Aorta (tissue), 5 donors: ENCODE data around the gene OPN3. TPM values are rescaled to one million over a fixed set of nuclear protein-coding genes. Genes with fewer than 3 reads are reported as not detected.

ENCODE experiments used
- ATAC-seq: fragments of 200-7000 bp; cut with Tn5 transposase; one replicate; pipeline ENCODE4 v1.9.1; 2022; ENCODE audit warnings: moderate library complexity; ENCODE audit not compliant: low FRiP score
- DNase-seq, 2 donors: peaks; one replicate each; pipeline ENCODE4 v3.0.0-alpha.2; 2020
- H3K27ac ChIP-seq, 2 donors: one replicate each; pipeline ENCODE4 v1.5.1; 2013; ENCODE audit warnings: low read length in 2 of 2, mild to moderate bottlenecking in 2 of 2, moderate library complexity in 2 of 2, control low read depth in 1 of 2, inconsistent platforms in 1 of 2, low read depth in 1 of 2
- H3K27me3 ChIP-seq, 2 donors: one replicate each; pipeline ENCODE4 v1.6.1; 2013; ENCODE audit warnings: control low read depth in 1 of 2, low read length in 1 of 2, mild to moderate bottlenecking in 1 of 2, moderate library complexity in 1 of 2; ENCODE audit not compliant: insufficient read depth in 2 of 2, control insufficient read depth in 1 of 2
- H3K36me3 ChIP-seq, 2 donors: one replicate each; pipeline ENCODE4 v1.6.1; 2013; ENCODE audit warnings: control low read depth in 1 of 2, low read length in 1 of 2, mild to moderate bottlenecking in 1 of 2; ENCODE audit not compliant: insufficient read depth in 2 of 2, control insufficient read depth in 1 of 2
- H3K4me1 ChIP-seq, 2 donors: one replicate each; pipeline ENCODE4 v1.6.1; 2013; ENCODE audit warnings: low read length in 2 of 2, control low read depth in 1 of 2, mild to moderate bottlenecking in 1 of 2, moderate library complexity in 1 of 2; ENCODE audit not compliant: insufficient read depth in 2 of 2, control insufficient read depth in 1 of 2
- H3K4me3 ChIP-seq, 2 donors: one replicate each; pipeline ENCODE4 v1.5.1; 2013; ENCODE audit warnings: low read length in 2 of 2, control low read depth in 1 of 2, mild to moderate bottlenecking in 1 of 2
- H3K9me3 ChIP-seq: one replicate; pipeline ENCODE4 v1.6.1; 2013; ENCODE audit warnings: mild to moderate bottlenecking, low read length; ENCODE audit not compliant: control insufficient read depth
- WGBS, 2 donors: extraction: QIAGEN DNeasy Blood & Tissue Kit; methylation state at CpG; one replicate each; pipeline ENCODE4 v1.1.7; 2013; 5-methylcytosine and 5-hydroxymethylcytosine counted together
- intact Hi-C, 2 donors: fragments of 100-400 bp; cut with DNase I; formaldehyde crosslinking; loops; one replicate each; pipeline versions ENCODE4 v1.14.2 to v1.15.0; 2022
- polyA plus RNA-seq, 2 donors: library from polyadenylated mRNA; stranded (reverse); fragments of 200-250 nt; gene quantifications; one replicate each; pipeline ENCODE4 v1.2.3, GENCODE V29; 2013
- total RNA-seq, 2 donors: library from RNA; stranded (reverse); fragmentation: NEBNext Ultra II Directional; extraction: Animal tissue kit (Norgen Biotek cat#: 25700); gene quantifications; one replicate each; pipeline ENCODE4 v1.2.1, GENCODE V29; 2021
- donor health status: healthy with polysubstance abuse.
- donor health status: Bipolar disorder and iron deficiency.
- donor health status: DM: no; HTN: no; CAD: no.
- donor health status: DM: no; HTN: no; CAD: no.
- donor health status: DM: yes; HTN: yes; CAD: no.

The OPN3 gene
- total and polyA plus RNA-seq, 4 donors, result 5.3 to 18.2 (median 6.2) TPM

- ATAC-seq (no peak), DNase-seq (no peak)
Observed at GRCh38 chr1:241632987-241633386, 7.2 kb downstream of the OPN3 start.

GRCh38 chr1:241631674-241632073, 8.5 kb downstream of the OPN3 start:
- H3K4me1 ChIP-seq, result no peaks in the 10 kb centered on the region
- 91 to 93% methylated on average over 5 of the region's 5 CpGs for WGBS, 2 donors
- H3K27ac ChIP-seq, result no peak overlapping the region
- no peak overlapping the region for H3K4me3 ChIP-seq
- no peaks in the 10 kb centered on the region for H3K9me3 ChIP-seq
- no peak for DNase-seq
- no peak for ATAC-seq
- H3K36me3 ChIP-seq, result no peaks in the 10 kb centered on the region
- no peaks in the 10 kb centered on the region for H3K27me3 ChIP-seq
- intact Hi-C loops, result no loop called here

More at GRCh38 chr1:241632987-241633386, 7.2 kb downstream of the OPN3 start:
- Histone ChIP-seq H3K9me3 (no peaks in the 10 kb centered on the region), H3K27ac (no peak overlapping the region), H3K36me3 (no peaks in the 10 kb centered on the region), H3K4me1 (no peaks in the 10 kb centered on the region), H3K27me3 (no peaks in the 10 kb centered on the region), H3K4me3 (no peak overlapping the region)
- 96 to 97% methylated on average over 3 of the region's 3 CpGs for WGBS, 2 donors
- intact Hi-C loops, result no loop called here

GRCh38 chr1:241630899-241631298, 9.3 kb downstream of the OPN3 start:
- intact Hi-C loops, result no loop called here
- Histone ChIP-seq H3K4me3 (no peak overlapping the region), H3K4me1 (no peaks in the 10 kb centered on the region), H3K36me3 (no peaks in the 10 kb centered on the region), H3K27me3 (no peaks in the 10 kb centered on the region), H3K27ac (no peak overlapping the region), H3K9me3 (no peaks in the 10 kb centered on the region)
- 97 to 100% methylated on average over 2 of the region's 2 CpGs for WGBS, 2 donors
- DNase-seq, result no peak
- ATAC-seq, result no peak

GRCh38 chr1:241630476-241630875, 9.7 kb downstream of the OPN3 start:
- intact Hi-C loops, result no loop called here
- H3K36me3 ChIP-seq, result no peaks in the 10 kb centered on the region
- 95 to 99% methylated on average over 1 of the region's 1 CpG for WGBS, 2 donors
- H3K9me3 ChIP-seq, result no peaks in the 10 kb centered on the region
- DNase-seq (no peak), ATAC-seq (no peak)
- H3K27me3 ChIP-seq, result no peaks in the 10 kb centered on the region
- H3K4me3 ChIP-seq, result no peak overlapping the region
- no peak overlapping the region for H3K27ac ChIP-seq
- H3K4me1 ChIP-seq, result no peaks in the 10 kb centered on the region

GRCh38 chr1:241630005-241630404, 10.2 kb downstream of the OPN3 start:
- H3K4me1 ChIP-seq, result no peaks in the 10 kb centered on the region
- DNase-seq (no peak), ATAC-seq (no peak)
- H3K36me3 ChIP-seq, result no peaks in the 10 kb centered on the region
- H3K27ac ChIP-seq, result no peak overlapping the region
- H3K27me3 ChIP-seq, result no peaks in the 10 kb centered on the region
- H3K4me3 ChIP-seq, result no peak overlapping the region
- no peaks in the 10 kb centered on the region for H3K9me3 ChIP-seq
- intact Hi-C loops, result no loop called here

GRCh38 chr1:241627453-241628259, 12.5 kb downstream of the OPN3 start:
- H3K36me3 ChIP-seq, result no peaks in the 10 kb centered on the region
- 35 to 44% methylated on average over 9 of the region's 9 CpGs for WGBS, 2 donors
- DNase-seq (no peak), ATAC-seq (no peak)
- no peaks in the 10 kb centered on the region for H3K4me1 ChIP-seq
- no peaks in the 10 kb centered on the region for H3K27me3 ChIP-seq
- intact Hi-C loops, result no loop called here
- no peak overlapping the region for H3K27ac ChIP-seq
- no peaks in the 10 kb centered on the region for H3K9me3 ChIP-seq
- H3K4me3 ChIP-seq, result no peak overlapping the region

GRCh38 chr1:241624935-241625334, 15.2 kb downstream of the OPN3 start:
- Histone ChIP-seq H3K27me3 (no peaks in the 10 kb centered on the region), H3K4me1 (no peaks in the 10 kb centered on the region), H3K9me3 (no peaks in the 10 kb centered on the region), H3K27ac (no peak overlapping the region), H3K4me3 (no peak overlapping the region), H3K36me3 (no peaks in the 10 kb centered on the region)
- ATAC-seq, result no peak
- no peak for DNase-seq
- intact Hi-C loops, result no loop called here
- WGBS, 2 donors, result 42 to 53% methylated on average over 2 of the region's 2 CpGs

- WGBS, 2 donors, result 24 to 33% methylated on average over 5 of the region's 5 CpGs
- Histone ChIP-seq H3K9me3 (no peaks in the 10 kb centered on the region), H3K36me3 (no peaks in the 10 kb centered on the region), H3K27me3 (no peaks in the 10 kb centered on the region), H3K4me1 (no peaks in the 10 kb centered on the region), H3K27ac (no peak overlapping the region), H3K4me3 (no peak overlapping the region)
- intact Hi-C loops, result no loop called here
- ATAC-seq (peak; percentile 44), DNase-seq (no peak)
Observed at GRCh38 chr1:241622669-241623068, 17.5 kb downstream of the OPN3 start.

- DNase-seq (no peak), ATAC-seq (no peak)
- H3K4me3 ChIP-seq, result no peak overlapping the region
- no peaks in the 10 kb centered on the region for H3K36me3 ChIP-seq
- H3K9me3 ChIP-seq, result no peaks in the 10 kb centered on the region
- 96 to 97% methylated on average over 7 of the region's 7 CpGs for WGBS, 2 donors
- H3K4me1 ChIP-seq, result no peaks in the 10 kb centered on the region
- intact Hi-C loops, result no loop called here
- no peak overlapping the region for H3K27ac ChIP-seq
- no peaks in the 10 kb centered on the region for H3K27me3 ChIP-seq
Observed at GRCh38 chr1:241617426-241617825, 22.7 kb downstream of the OPN3 start.
